GM23338 (cell line): ENCODE data around the gene SHKBP1. TPM values are rescaled to one million over a fixed set of nuclear protein-coding genes. Genes with fewer than 3 reads are reported as not detected.
A peak's percentile ranks its signal among the peaks of the same experiment; 100 is the strongest.

Experiments used
- ATAC-seq: fragments of 200-7000 bp; cut with Tn5 transposase; 3 replicates; pipeline ENCODE4 v1.9.1; 2020
- DNase-seq: peaks from one replicate; pipeline ENCODE4 v3.0.0-alpha.2; 2015; ENCODE audit warnings: low spot score
- H2AFZ ChIP-seq: fragments of 200-600 bp; sonication (generic); 2 replicates; pipeline ENCODE4 v1.8.0; 2016; ENCODE audit warnings: antibody characterized with exemption, mild to moderate bottlenecking, moderate library complexity
- H3F3A ChIP-seq: fragments of 200-600 bp; sonication (generic); replicated peaks from 2 replicates; pipeline ENCODE4 v1.8.0; 2017; ENCODE audit warnings: antibody characterized with exemption, mixed run types, low read depth
- H3K27ac ChIP-seq: fragments of 200-600 bp; sonication (generic); 2 replicates; pipeline ENCODE4 v1.6.1; 2016; ENCODE audit warnings: low read depth
- H3K27me3 ChIP-seq: fragments of 200-600 bp; sonication (generic); 2 replicates; pipeline ENCODE4 v1.8.0; 2016; ENCODE audit warnings: mild to moderate bottlenecking, mixed run types, moderate library complexity; ENCODE audit not compliant: insufficient read depth
- H3K36me3 ChIP-seq: fragments of 200-600 bp; sonication (generic); 2 replicates; pipeline ENCODE4 v1.8.0; 2016; ENCODE audit warnings: mild to moderate bottlenecking; ENCODE audit not compliant: insufficient read depth
- H3K4me1 ChIP-seq: fragments of 200-600 bp; sonication (generic); 2 replicates; pipeline ENCODE4 v1.8.0; 2016; ENCODE audit warnings: mild to moderate bottlenecking, moderate library complexity; ENCODE audit not compliant: insufficient read depth
- H3K4me2 ChIP-seq: fragments of 200-600 bp; sonication (generic); 2 replicates; pipeline ENCODE4 v1.7.1; 2017; ENCODE audit warnings: mixed run types
- H3K4me3 ChIP-seq: fragments of 200-600 bp; sonication (generic); 2 replicates; pipeline ENCODE4 v1.6.1; 2016; ENCODE audit warnings: mixed run types
- H3K79me2 ChIP-seq: fragments of 200-600 bp; sonication (generic); replicated peaks from 2 replicates; pipeline ENCODE4 v1.8.0; 2017; ENCODE audit warnings: mild to moderate bottlenecking; ENCODE audit not compliant: insufficient read depth
- H3K9me2 ChIP-seq: fragments of 200-600 bp; sonication (generic); 2 replicates; pipeline ENCODE4 v1.8.0; 2017; ENCODE audit not compliant: insufficient read depth
- H4K20me1 ChIP-seq: fragments of 200-600 bp; sonication (generic); replicated peaks from 2 replicates; pipeline ENCODE4 v1.8.0; 2017; ENCODE audit warnings: mild to moderate bottlenecking; ENCODE audit not compliant: insufficient read depth
- H3K27ac Mint-ChIP-seq: 2 replicates; pipeline ENCODE4 v1.8.0; 2020; ENCODE audit warnings: inconsistent platforms, mild to moderate bottlenecking, moderate library complexity, mixed read lengths
- H3K27me3 Mint-ChIP-seq: 3 replicates; pipeline ENCODE4 v1.8.0; 2022; ENCODE audit warnings: low read depth, mild to moderate bottlenecking, moderate library complexity, mixed read lengths, inconsistent platforms; ENCODE audit not compliant: insufficient read depth, poor library complexity
- H3K36me3 Mint-ChIP-seq: 3 replicates; pipeline ENCODE4 v1.8.0; 2021; ENCODE audit warnings: low read depth, mild to moderate bottlenecking, inconsistent platforms, moderate library complexity, mixed read lengths
- H3K4me1 Mint-ChIP-seq: 3 replicates; pipeline ENCODE4 v1.8.0; 2020; ENCODE audit warnings: mild to moderate bottlenecking, inconsistent platforms, mixed read lengths
- H3K4me3 Mint-ChIP-seq: 3 replicates; pipeline ENCODE4 v1.8.0; 2021; ENCODE audit warnings: moderate library complexity, mild to moderate bottlenecking, inconsistent platforms, mixed read lengths
- H3K9me3 Mint-ChIP-seq: 3 replicates; pipeline ENCODE4 v1.8.0; 2020; ENCODE audit warnings: moderate library complexity, mild to moderate bottlenecking, inconsistent platforms, mixed read lengths
- CREB1 ChIP-seq: fragments of 250-450 bp; sonication (Bioruptor Pico); IDR thresholded peaks from 2 replicates; pipeline ENCODE4 v1.5.0; 2020; ENCODE audit warnings: low read depth, mild to moderate bottlenecking, moderate library complexity
- EZH2phosphoT487 ChIP-seq: fragments of 200-600 bp; sonication (generic); IDR thresholded peaks from one replicate; pipeline ENCODE4 v1.8.1; 2018; ENCODE audit warnings: antibody characterized with exemption; ENCODE audit not compliant: unreplicated experiment
- JUNB ChIP-seq: IDR thresholded peaks from one replicate; pipeline ENCODE4 v1.6.1; 2016; ENCODE audit warnings: antibody characterized with exemption; ENCODE audit not compliant: unreplicated experiment
- STAT1 ChIP-seq: IDR thresholded peaks from one replicate; pipeline ENCODE4 v1.6.1; 2016; ENCODE audit warnings: antibody characterized with exemption; ENCODE audit not compliant: unreplicated experiment
- polyA plus RNA-seq: library from polyadenylated mRNA; unstranded; fragments of >200 nt; fragmentation: Nextera tagmentation; extraction: Ambion mirVana; gene quantifications from 2 replicates; pipeline ENCODE4 v1.2.1, GENCODE V29; 2016
- total RNA-seq: library from RNA; depleted of rRNA; stranded (reverse); fragments of >200 nt; shearing (Covaris generic); gene quantifications from 2 replicates; pipeline ENCODE4 v1.2.3, GENCODE V29; 2014
- TF ChIP-seq, protein P1 (sequence below), 2 experiments: fragments of 200-600 bp in 1 of 2; sonication (generic) in 1 of 2; conservative IDR thresholded peaks; 2 replicates each; pipeline versions ENCODE4 v1.5.1 to v1.6.1; 2016 to 2017; ENCODE audit warnings: antibody characterized with exemption in 2 of 2, low read depth in 2 of 2, mild to moderate bottlenecking in 2 of 2, moderate library complexity in 1 of 2
- TF ChIP-seq, protein P2 (sequence below): IDR thresholded peaks from one replicate; pipeline ENCODE4 v1.6.1; 2018; ENCODE audit warnings: antibody characterized with exemption; ENCODE audit not compliant: unreplicated experiment

The SHKBP1 gene
- total and polyA plus RNA-seq, 2 experiments from 2014 or later, result 63.2 to 69.8 TPM

DNA sequence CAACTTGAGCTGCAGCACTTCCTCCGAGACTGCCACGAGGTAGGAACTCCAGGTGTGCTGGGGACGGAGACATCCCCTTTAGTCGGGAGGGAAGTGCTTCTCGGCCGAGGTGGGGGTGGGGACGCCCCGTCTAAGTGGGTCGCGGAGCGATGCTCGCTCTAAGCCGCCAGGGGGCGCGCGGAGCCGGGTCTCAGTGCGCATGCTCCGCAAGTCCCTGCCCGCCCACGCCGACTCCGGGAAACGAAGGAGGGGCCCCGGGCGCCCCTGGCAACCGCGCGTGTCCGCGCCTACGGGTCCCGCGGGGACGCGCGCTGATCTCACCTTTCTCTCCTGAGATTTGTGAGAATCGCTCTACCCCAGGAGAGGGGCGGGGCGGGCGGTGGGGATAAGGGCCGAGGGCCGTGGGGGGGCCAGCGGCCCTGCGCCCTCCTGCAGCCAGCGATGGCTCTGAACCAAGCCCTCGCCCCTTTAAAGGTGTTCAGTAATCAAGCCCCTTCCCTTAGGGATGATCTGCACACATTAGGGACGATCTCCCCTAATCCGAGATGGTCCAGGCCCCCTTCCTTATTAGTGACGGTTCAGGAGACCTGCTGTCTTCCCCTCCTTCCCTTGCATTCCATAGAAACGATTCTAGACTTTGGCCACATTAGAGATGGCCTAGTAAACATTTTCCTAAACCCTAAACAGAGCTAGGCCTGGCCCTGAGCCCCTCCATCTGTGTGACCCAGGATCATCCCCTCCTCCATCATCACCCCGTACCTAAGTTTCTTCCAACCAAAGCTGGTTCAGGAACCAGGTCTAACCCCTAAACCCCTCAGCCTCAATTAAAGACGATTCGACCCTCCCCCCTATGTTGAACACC is 47.3 kb upstream of the SHKBP1 start:
- peak; percentile 74 for ATAC-seq
- Histone ChIP-seq H3K4me3 (peak overlapping the region; percentile 63), H3K27me3 (peaks cover 3% of the 10 kb centered on the region; the same call in 1 of the 2 replicates), H3K79me2 (no peaks in the 10 kb centered on the region), H3K4me2 (peak overlapping the region; percentile 86), H3F3A (no peaks in the 10 kb centered on the region), H2AFZ (peak overlapping the region; percentile 99), H3K27ac (no peak overlapping the region), H4K20me1 (no peaks in the 10 kb centered on the region), H3K9me2 (no peaks in the 10 kb centered on the region), H3K36me3 (no peaks in the 10 kb centered on the region), H3K4me1 (peaks cover 11% of the 10 kb centered on the region)
- peak overlapping the region; percentile 67 for H3K4me3 Mint-ChIP-seq
- peaks cover 4% of the 10 kb centered on the region; the same call in 2 of the 3 replicates for H3K9me3 Mint-ChIP-seq
- peaks cover 24% of the 10 kb centered on the region for H3K27me3 Mint-ChIP-seq
- TF ChIP-seq, protein P1, sequence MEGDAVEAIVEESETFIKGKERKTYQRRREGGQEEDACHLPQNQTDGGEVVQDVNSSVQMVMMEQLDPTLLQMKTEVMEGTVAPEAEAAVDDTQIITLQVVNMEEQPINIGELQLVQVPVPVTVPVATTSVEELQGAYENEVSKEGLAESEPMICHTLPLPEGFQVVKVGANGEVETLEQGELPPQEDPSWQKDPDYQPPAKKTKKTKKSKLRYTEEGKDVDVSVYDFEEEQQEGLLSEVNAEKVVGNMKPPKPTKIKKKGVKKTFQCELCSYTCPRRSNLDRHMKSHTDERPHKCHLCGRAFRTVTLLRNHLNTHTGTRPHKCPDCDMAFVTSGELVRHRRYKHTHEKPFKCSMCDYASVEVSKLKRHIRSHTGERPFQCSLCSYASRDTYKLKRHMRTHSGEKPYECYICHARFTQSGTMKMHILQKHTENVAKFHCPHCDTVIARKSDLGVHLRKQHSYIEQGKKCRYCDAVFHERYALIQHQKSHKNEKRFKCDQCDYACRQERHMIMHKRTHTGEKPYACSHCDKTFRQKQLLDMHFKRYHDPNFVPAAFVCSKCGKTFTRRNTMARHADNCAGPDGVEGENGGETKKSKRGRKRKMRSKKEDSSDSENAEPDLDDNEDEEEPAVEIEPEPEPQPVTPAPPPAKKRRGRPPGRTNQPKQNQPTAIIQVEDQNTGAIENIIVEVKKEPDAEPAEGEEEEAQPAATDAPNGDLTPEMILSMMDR (conservative IDR thresholded peaks at IDR 0.05; ENCODE audit: low read depth in 2 of 2), result peak; percentile 61 to 88
- TF ChIP-seq CREB1 (CRISPR knock-in tag) (peak; percentile 3; the same call in 1 of the 2 replicates), JUNB (no peak), STAT1 (no peak), EZH2phosphoT487 (no peak)
- TF ChIP-seq, protein P2, sequence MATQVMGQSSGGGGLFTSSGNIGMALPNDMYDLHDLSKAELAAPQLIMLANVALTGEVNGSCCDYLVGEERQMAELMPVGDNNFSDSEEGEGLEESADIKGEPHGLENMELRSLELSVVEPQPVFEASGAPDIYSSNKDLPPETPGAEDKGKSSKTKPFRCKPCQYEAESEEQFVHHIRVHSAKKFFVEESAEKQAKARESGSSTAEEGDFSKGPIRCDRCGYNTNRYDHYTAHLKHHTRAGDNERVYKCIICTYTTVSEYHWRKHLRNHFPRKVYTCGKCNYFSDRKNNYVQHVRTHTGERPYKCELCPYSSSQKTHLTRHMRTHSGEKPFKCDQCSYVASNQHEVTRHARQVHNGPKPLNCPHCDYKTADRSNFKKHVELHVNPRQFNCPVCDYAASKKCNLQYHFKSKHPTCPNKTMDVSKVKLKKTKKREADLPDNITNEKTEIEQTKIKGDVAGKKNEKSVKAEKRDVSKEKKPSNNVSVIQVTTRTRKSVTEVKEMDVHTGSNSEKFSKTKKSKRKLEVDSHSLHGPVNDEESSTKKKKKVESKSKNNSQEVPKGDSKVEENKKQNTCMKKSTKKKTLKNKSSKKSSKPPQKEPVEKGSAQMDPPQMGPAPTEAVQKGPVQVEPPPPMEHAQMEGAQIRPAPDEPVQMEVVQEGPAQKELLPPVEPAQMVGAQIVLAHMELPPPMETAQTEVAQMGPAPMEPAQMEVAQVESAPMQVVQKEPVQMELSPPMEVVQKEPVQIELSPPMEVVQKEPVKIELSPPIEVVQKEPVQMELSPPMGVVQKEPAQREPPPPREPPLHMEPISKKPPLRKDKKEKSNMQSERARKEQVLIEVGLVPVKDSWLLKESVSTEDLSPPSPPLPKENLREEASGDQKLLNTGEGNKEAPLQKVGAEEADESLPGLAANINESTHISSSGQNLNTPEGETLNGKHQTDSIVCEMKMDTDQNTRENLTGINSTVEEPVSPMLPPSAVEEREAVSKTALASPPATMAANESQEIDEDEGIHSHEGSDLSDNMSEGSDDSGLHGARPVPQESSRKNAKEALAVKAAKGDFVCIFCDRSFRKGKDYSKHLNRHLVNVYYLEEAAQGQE, result peak; percentile 44
- peak; percentile 95 for DNase-seq
- H3K27ac Mint-ChIP-seq, result no peak overlapping the region
- H3K36me3 Mint-ChIP-seq, result no peaks in the 10 kb centered on the region; the same call in 2 of the 3 replicates
- peaks cover 22% of the 10 kb centered on the region for H3K4me1 Mint-ChIP-seq
